ENCODE results near the gene GRPR. TPM values are rescaled to one million over a fixed set of nuclear protein-coding genes. Genes with fewer than 3 reads are reported as not detected.

The GRPR gene
- total and polyA plus RNA-seq, 2 of the 13 experiments (the other 11 are each of a cell fraction or from before 2014, with no cell fraction given) = 0.04 to 0.05 TPM

DNA sequence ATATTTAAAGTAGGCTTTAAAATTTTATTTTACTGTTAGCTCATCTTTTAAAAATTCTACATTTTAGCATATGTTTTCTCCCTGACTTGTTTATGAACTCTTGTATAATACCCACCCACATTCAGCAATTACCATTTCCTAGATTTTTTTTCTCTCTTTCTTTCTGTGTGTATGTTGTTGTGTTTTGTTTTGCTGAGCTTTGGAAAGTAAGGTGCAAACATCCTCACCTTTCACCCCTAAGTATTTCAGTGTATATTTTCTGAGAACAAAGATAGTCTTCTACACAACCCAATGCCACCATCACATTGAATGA lies 18.8 kb downstream of the GRPR start:
- ATAC-seq (no peak), FAIRE-seq (no peak), DNase-seq (ENCODE audit: low spot score) (no peak)
- TF ChIP-seq KLF13 (CRISPR knock-in tag; IDR thresholded peaks at IDR 0.05) (no peak), JUN (CRISPR knock-in tag; IDR thresholded peaks at IDR 0.05) (no peak), ISX (CRISPR knock-in tag; conservative IDR thresholded peaks at IDR 0.05) (no peak), CC2D1A (CRISPR knock-in tag; IDR thresholded peaks at IDR 0.05) (no peak), CHCHD3 (CRISPR knock-in tag; IDR thresholded peaks at IDR 0.05) (no peak)
- TF ChIP-seq, protein P1, sequence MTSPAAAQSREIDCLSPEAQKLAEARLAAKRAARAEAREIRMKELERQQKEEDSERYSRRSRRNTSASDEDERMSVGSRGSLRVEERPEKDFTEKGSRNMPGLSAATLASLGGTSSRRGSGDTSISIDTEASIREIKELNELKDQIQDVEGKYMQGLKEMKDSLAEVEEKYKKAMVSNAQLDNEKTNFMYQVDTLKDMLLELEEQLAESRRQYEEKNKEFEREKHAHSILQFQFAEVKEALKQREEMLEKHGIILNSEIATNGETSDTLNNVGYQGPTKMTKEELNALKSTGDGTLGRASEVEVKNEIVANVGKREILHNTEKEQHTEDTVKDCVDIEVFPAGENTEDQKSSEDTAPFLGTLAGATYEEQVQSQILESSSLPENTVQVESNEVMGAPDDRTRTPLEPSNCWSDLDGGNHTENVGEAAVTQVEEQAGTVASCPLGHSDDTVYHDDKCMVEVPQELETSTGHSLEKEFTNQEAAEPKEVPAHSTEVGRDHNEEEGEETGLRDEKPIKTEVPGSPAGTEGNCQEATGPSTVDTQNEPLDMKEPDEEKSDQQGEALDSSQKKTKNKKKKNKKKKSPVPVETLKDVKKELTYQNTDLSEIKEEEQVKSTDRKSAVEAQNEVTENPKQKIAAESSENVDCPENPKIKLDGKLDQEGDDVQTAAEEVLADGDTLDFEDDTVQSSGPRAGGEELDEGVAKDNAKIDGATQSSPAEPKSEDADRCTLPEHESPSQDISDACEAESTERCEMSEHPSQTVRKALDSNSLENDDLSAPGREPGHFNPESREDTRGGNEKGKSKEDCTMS (CRISPR knock-in tag; conservative IDR thresholded peaks at IDR 0.05) = no peak
- TF ChIP-seq, protein P2, sequence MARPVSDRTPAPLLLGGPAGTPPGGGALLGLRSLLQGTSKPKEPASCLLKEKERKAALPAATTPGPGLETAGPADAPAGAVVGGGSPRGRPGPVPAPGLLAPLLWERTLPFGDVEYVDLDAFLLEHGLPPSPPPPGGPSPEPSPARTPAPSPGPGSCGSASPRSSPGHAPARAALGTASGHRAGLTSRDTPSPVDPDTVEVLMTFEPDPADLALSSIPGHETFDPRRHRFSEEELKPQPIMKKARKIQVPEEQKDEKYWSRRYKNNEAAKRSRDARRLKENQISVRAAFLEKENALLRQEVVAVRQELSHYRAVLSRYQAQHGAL (CRISPR knock-in tag; IDR thresholded peaks at IDR 0.05; ENCODE audit: not compliant biosample characterization) = no peak
- no peak overlapping the region for H2AFZ ChIP-seq (ENCODE audit: low read length)
- H3K4me2 ChIP-seq (ENCODE audit: low read depth, low read length) = no peak overlapping the region
- no peaks in the 10 kb centered on the region for H3K79me2 ChIP-seq (ENCODE audit: insufficient read depth, low read length)
- no peak overlapping the region for H3K9ac ChIP-seq (ENCODE audit: insufficient read depth, low read depth, low read length)
- ChIA-PET CTCF (ENCODE audit: low intra/inter-chr PET ratio, low total read pairs) (no interaction called here), POLR2A (no interaction called here)
- H3K4me1 ChIP-seq (ENCODE audit: insufficient read depth, low read length) = no peaks in the 10 kb centered on the region
- no peaks in the 10 kb centered on the region for H3K9me3 ChIP-seq (ENCODE audit: low read length)
- in situ Hi-C loops (cut with HindIII; ENCODE audit: extremely low pct_ligation_motif_present, low pct_unique_long_range_greater_than_20kb) (no loop called here), intact Hi-C loops (cut with micrococcal nuclease; ENCODE audit: unreplicated experiment) (no loop called here)
- BruUV-seq (replicated peaks) = no TSS peak
- H3K4me3 ChIP-seq (replicated peaks in 1 of 3; ENCODE audit: insufficient read depth in 1 of 3, low read depth in 2 of 3, low read length in 3 of 3) = no peak overlapping the region
- no peaks in the 10 kb centered on the region for H3K27me3 ChIP-seq (ENCODE audit: control insufficient read depth in 1 of 2, insufficient read depth in 2 of 2, low read length in 2 of 2)
- no peaks in the 10 kb centered on the region for H3K36me3 ChIP-seq (replicated peaks in 1 of 2; ENCODE audit: control insufficient read depth in 1 of 2, insufficient read depth in 2 of 2, low read length in 2 of 2)
- no peak overlapping the region for H3K27ac ChIP-seq (ENCODE audit: extremely low read length, insufficient read depth, low read length)
- H4K20me1 ChIP-seq (ENCODE audit: insufficient read depth, low read length) = no peaks in the 10 kb centered on the region

DNA sequence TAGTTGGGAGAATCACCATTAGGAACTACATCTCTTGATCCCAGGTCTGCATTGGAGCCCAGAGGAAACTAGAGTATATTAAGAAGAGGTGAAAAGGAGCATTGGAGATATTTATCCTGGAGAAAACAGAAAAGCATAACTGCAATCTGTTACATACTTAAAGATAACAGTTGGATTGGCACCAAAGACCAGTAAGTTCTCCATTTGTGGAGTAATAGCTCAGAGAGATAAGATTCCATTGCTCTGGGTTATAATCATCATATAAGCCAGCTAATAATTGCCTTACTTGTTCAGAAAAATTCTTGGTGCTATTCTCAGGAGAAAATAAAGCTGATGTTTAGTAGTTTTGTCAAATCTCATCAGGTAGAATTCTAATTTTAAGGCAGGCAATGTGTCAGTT lies 20.6 kb downstream of the GRPR start:
- no peaks in the 10 kb centered on the region for H3K9me3 ChIP-seq (ENCODE audit: low read length)
- in situ Hi-C loops (cut with HindIII; ENCODE audit: extremely low pct_ligation_motif_present, low pct_unique_long_range_greater_than_20kb) = no loop called here
- BruUV-seq (replicated peaks) = no TSS peak
- H3K79me2 ChIP-seq (ENCODE audit: insufficient read depth, low read length) = no peaks in the 10 kb centered on the region
- POLR2A ChIA-PET = no interaction called here
- H3K27me3 ChIP-seq (ENCODE audit: control insufficient read depth in 1 of 2, insufficient read depth in 2 of 2, low read length in 2 of 2) = no peaks in the 10 kb centered on the region
- ATAC-seq = no peak
- no peaks in the 10 kb centered on the region for H3K36me3 ChIP-seq (replicated peaks in 1 of 2; ENCODE audit: control insufficient read depth in 1 of 2, insufficient read depth in 2 of 2, low read length in 2 of 2)
- CTCF ChIA-PET (ENCODE audit: low intra/inter-chr PET ratio, low total read pairs) = no interaction called here
- H2AFZ ChIP-seq (ENCODE audit: low read length) = no peak overlapping the region
- no peak overlapping the region for H3K4me2 ChIP-seq (ENCODE audit: low read depth, low read length)
- H3K9ac ChIP-seq (ENCODE audit: insufficient read depth, low read depth, low read length) = no peak overlapping the region
- H3K4me1 ChIP-seq (ENCODE audit: insufficient read depth, low read length) = no peaks in the 10 kb centered on the region
- DNase-seq (ENCODE audit: low spot score) = no peak
- FAIRE-seq = no peak
- H3K27ac ChIP-seq (ENCODE audit: extremely low read length, insufficient read depth, low read length) = no peak overlapping the region
- H4K20me1 ChIP-seq (ENCODE audit: insufficient read depth, low read length) = no peaks in the 10 kb centered on the region
- intact Hi-C loops (cut with micrococcal nuclease; ENCODE audit: unreplicated experiment) = no loop called here
- H3K4me3 ChIP-seq (replicated peaks in 1 of 3; ENCODE audit: insufficient read depth in 1 of 3, low read depth in 2 of 3, low read length in 3 of 3) = no peak overlapping the region
- TF ChIP-seq ZNF678 (CRISPR knock-in tag; IDR thresholded peaks at IDR 0.05) (no peak), FIP1L1 (IDR thresholded peaks at IDR 0.05; ENCODE audit: borderline replicate concordance, insufficient read depth, low read depth, low read length) (no peak), ZNF776 (CRISPR knock-in tag; IDR thresholded peaks at IDR 0.05) (no peak), ZSCAN9 (CRISPR knock-in tag; IDR thresholded peaks at IDR 0.05; ENCODE audit: borderline replicate concordance) (no peak), ZFY (CRISPR knock-in tag; IDR thresholded peaks at IDR 0.05) (no peak), GATAD1 (CRISPR knock-in tag; IDR thresholded peaks at IDR 0.05) (no peak), YEATS2 (CRISPR knock-in tag; IDR thresholded peaks at IDR 0.05; ENCODE audit: borderline replicate concordance) (no peak), PHF5A (CRISPR knock-in tag; IDR thresholded peaks at IDR 0.05; ENCODE audit: low read depth, unreplicated experiment) (no peak), NFE2 (CRISPR knock-in tag; IDR thresholded peaks at IDR 0.05) (no peak), ZSCAN22 (CRISPR knock-in tag; IDR thresholded peaks at IDR 0.05) (no peak)
- TF ChIP-seq, protein P3, sequence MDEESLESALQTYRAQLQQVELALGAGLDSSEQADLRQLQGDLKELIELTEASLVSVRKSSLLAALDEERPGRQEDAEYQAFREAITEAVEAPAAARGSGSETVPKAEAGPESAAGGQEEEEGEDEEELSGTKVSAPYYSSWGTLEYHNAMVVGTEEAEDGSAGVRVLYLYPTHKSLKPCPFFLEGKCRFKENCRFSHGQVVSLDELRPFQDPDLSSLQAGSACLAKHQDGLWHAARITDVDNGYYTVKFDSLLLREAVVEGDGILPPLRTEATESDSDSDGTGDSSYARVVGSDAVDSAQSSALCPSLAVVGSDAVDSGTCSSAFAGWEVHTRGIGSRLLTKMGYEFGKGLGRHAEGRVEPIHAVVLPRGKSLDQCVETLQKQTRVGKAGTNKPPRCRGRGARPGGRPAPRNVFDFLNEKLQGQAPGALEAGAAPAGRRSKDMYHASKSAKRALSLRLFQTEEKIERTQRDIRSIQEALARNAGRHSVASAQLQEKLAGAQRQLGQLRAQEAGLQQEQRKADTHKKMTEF (CRISPR knock-in tag; IDR thresholded peaks at IDR 0.05) = no peak

All from HepG2 (cell line).